Fibroblast of lung (primary cell): Measurements from ENCODE around the gene GARIN5A. TPM values are rescaled to one million over a fixed set of nuclear protein-coding genes. Genes with fewer than 3 reads are reported as not detected.

ENCODE experiments used
- DNase-seq, 2 donors: peaks; one replicate each; pipeline versions ENCODE4 v3.0.0 to v3.0.0-alpha.2; 2010; ENCODE audit warnings: low read depth in 2 of 2
- H2AFZ ChIP-seq: 2 replicates; pipeline ENCODE4 v1.5.1; 2012; ENCODE audit warnings: low read length, control low read depth, inconsistent platforms
- H3K27ac ChIP-seq: 2 replicates; pipeline ENCODE4 v1.5.1; 2011; ENCODE audit warnings: low read length, control low read depth; ENCODE audit not compliant: insufficient read depth
- H3K27me3 ChIP-seq: 2 replicates; pipeline ENCODE4 v1.5.1; 2011; ENCODE audit warnings: mild to moderate bottlenecking, low read length; ENCODE audit not compliant: control insufficient read depth, insufficient read depth
- H3K36me3 ChIP-seq: 2 replicates; pipeline ENCODE4 v1.5.1; 2011; ENCODE audit warnings: low read length; ENCODE audit not compliant: control insufficient read depth, insufficient read depth
- H3K4me1 ChIP-seq: 2 replicates; pipeline ENCODE4 v1.5.1; 2011; ENCODE audit warnings: low read length; ENCODE audit not compliant: control insufficient read depth, insufficient read depth; ENCODE audit errors: extremely low read depth
- H3K4me2 ChIP-seq: 2 replicates; pipeline ENCODE4 v1.5.1; 2011; ENCODE audit warnings: low read length, control low read depth; ENCODE audit not compliant: insufficient read depth; ENCODE audit errors: extremely low read depth
- H3K4me3 ChIP-seq, 4 experiments: fragments of 200-600 bp in 1 of 4; sonication (generic) in 1 of 4; replicated peaks in 1 of 4; 2 replicates each; pipeline ENCODE4 v1.5.1; 2011 to 2016; ENCODE audit warnings: low read length in 4 of 4, low read depth in 3 of 4, mild to moderate bottlenecking in 3 of 4, control low read depth in 2 of 4, inconsistent platforms in 1 of 4, mixed read lengths in 1 of 4; ENCODE audit not compliant: insufficient read depth in 1 of 4; ENCODE audit errors: control extremely low read depth in 1 of 4
- H3K79me2 ChIP-seq: 2 replicates; pipeline ENCODE4 v1.5.1; 2012; ENCODE audit warnings: mild to moderate bottlenecking, low read length, inconsistent platforms; ENCODE audit not compliant: control insufficient read depth, insufficient read depth
- H3K9ac ChIP-seq: 2 replicates; pipeline ENCODE4 v1.5.1; 2011; ENCODE audit warnings: mild to moderate bottlenecking, low read length, control low read depth; ENCODE audit not compliant: insufficient read depth
- H3K9me3 ChIP-seq: 2 replicates; pipeline ENCODE4 v1.5.1; 2012; ENCODE audit warnings: low read depth, low read length; ENCODE audit not compliant: control insufficient read depth, insufficient read depth
- H4K20me1 ChIP-seq: 2 replicates; pipeline ENCODE4 v1.5.1; 2011; ENCODE audit warnings: low read length; ENCODE audit not compliant: control insufficient read depth, insufficient read depth; ENCODE audit errors: extremely low read depth
- EZH2 ChIP-seq: IDR thresholded peaks from 2 replicates; pipeline ENCODE4 v1.5.1; 2012; ENCODE audit warnings: low read length, control low read depth, mild to moderate bottlenecking; ENCODE audit errors: missing control alignments
- polyA plus RNA-seq, 2 donors: library from polyadenylated mRNA; depleted of rRNA in 1 of 2; stranded (reverse) in 1 of 2; unstranded in 1 of 2; fragments of >200 nt; gene quantifications; 2 replicates each; pipeline ENCODE4 v1.2.1, GENCODE V29; 2011 to 2012; ENCODE audit warnings: missing spikeins in 1 of 2
- total RNA-seq: library from RNA; depleted of rRNA; stranded (reverse); fragments of >200 nt; gene quantifications from 2 replicates; pipeline ENCODE4 v1.2.1, GENCODE V29; 2014
- TF ChIP-seq, protein P1 (sequence below), 2 donors: IDR thresholded peaks in 1 of 2; conservative IDR thresholded peaks in 1 of 2; 1 replicate in 1 of 2; 2 replicates in 1 of 2; pipeline ENCODE4 v1.5.1; 2011 to 2012; ENCODE audit warnings: low read length in 2 of 2, control low read depth in 1 of 2, inconsistent platforms in 1 of 2, low read depth in 1 of 2, mild to moderate bottlenecking in 1 of 2

Gene GARIN5A
- total and polyA plus RNA-seq, 2 donors (not counting 1 experiment from before 2014, with no cell fraction given), result 0.11 to 0.66 TPM

GRCh38 chr19:50467566-50467965 is 9.1 kb downstream of the GARIN5A start:
- no peaks in the 10 kb centered on the region for H3K79me2 ChIP-seq
- H3K27me3 ChIP-seq, result peaks cover 3% of the 10 kb centered on the region
- TF ChIP-seq, protein P1, sequence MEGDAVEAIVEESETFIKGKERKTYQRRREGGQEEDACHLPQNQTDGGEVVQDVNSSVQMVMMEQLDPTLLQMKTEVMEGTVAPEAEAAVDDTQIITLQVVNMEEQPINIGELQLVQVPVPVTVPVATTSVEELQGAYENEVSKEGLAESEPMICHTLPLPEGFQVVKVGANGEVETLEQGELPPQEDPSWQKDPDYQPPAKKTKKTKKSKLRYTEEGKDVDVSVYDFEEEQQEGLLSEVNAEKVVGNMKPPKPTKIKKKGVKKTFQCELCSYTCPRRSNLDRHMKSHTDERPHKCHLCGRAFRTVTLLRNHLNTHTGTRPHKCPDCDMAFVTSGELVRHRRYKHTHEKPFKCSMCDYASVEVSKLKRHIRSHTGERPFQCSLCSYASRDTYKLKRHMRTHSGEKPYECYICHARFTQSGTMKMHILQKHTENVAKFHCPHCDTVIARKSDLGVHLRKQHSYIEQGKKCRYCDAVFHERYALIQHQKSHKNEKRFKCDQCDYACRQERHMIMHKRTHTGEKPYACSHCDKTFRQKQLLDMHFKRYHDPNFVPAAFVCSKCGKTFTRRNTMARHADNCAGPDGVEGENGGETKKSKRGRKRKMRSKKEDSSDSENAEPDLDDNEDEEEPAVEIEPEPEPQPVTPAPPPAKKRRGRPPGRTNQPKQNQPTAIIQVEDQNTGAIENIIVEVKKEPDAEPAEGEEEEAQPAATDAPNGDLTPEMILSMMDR (conservative IDR thresholded peaks at IDR 0.05 in 1 of 2, IDR thresholded peaks at IDR 0.05 in 1 of 2; ENCODE audit: low read depth in 1 of 2, low read length in 2 of 2), result no peak
- no peak for TF ChIP-seq EZH2
- no peaks in the 10 kb centered on the region for H4K20me1 ChIP-seq
- DNase-seq, result no peak
- no peaks in the 10 kb centered on the region for H3K4me1 ChIP-seq
- no peak overlapping the region for H3K27ac ChIP-seq
- H2AFZ ChIP-seq, result no peak overlapping the region
- H3K4me2 ChIP-seq, result no peak overlapping the region
- H3K9ac ChIP-seq, result no peak overlapping the region
- H3K36me3 ChIP-seq, result no peaks in the 10 kb centered on the region
- H3K9me3 ChIP-seq, result no peaks in the 10 kb centered on the region
- H3K4me3 ChIP-seq, result no peak overlapping the region

DNA sequence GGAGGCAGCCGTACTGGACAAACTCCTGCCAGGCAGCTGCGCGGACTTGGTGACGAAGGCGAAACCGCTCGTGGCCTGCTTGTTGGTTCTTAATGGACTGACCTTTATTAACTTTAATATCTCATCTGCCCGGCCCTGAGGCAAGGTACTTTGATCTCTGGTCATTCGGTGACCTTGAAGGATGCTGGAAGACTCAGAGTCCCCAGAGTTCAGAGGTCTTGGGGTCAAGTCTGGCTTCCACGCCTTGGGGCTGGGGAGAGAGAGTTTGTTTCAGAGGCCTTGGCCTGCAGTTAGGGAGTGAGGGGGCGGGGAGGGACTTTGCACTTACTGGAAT is 10.0 kb downstream of the GARIN5A start:
- H3K79me2 ChIP-seq, result no peaks in the 10 kb centered on the region
- no peaks in the 10 kb centered on the region for H4K20me1 ChIP-seq
- H3K27me3 ChIP-seq, result peaks cover 3% of the 10 kb centered on the region
- no peak overlapping the region for H2AFZ ChIP-seq
- H3K9ac ChIP-seq, result no peak overlapping the region
- no peak overlapping the region for H3K4me3 ChIP-seq
- no peaks in the 10 kb centered on the region for H3K9me3 ChIP-seq
- no peaks in the 10 kb centered on the region for H3K4me1 ChIP-seq
- H3K4me2 ChIP-seq, result no peak overlapping the region
- DNase-seq, result no peak
- no peak overlapping the region for H3K27ac ChIP-seq
- TF ChIP-seq, protein P1 (conservative IDR thresholded peaks at IDR 0.05 in 1 of 2, IDR thresholded peaks at IDR 0.05 in 1 of 2; ENCODE audit: low read depth in 1 of 2, low read length in 2 of 2), result no peak
- H3K36me3 ChIP-seq, result no peaks in the 10 kb centered on the region

GRCh38 chr19:50465986-50466705 is 10.5 kb downstream of the GARIN5A start:
- Histone ChIP-seq H3K4me3 (no peak overlapping the region), H2AFZ (no peak overlapping the region), H3K4me2 (no peak overlapping the region), H3K4me1 (no peaks in the 10 kb centered on the region), H3K9ac (no peak overlapping the region), H3K79me2 (no peaks in the 10 kb centered on the region), H3K27me3 (peaks cover 3% of the 10 kb centered on the region), H3K27ac (no peak overlapping the region), H4K20me1 (no peaks in the 10 kb centered on the region), H3K9me3 (no peaks in the 10 kb centered on the region), H3K36me3 (no peaks in the 10 kb centered on the region)
- peak in 1 of 2 donors; percentile 4 for DNase-seq
- TF ChIP-seq, protein P1 (conservative IDR thresholded peaks at IDR 0.05 in 1 of 2, IDR thresholded peaks at IDR 0.05 in 1 of 2; ENCODE audit: low read depth in 1 of 2, low read length in 2 of 2), result no peak
- TF ChIP-seq EZH2, result no peak
